BLaER1 (cell line): ENCODE data around the gene SSH2.

Experiments used
- H3K27ac ChIP-seq: shearing (Covaris generic); formaldehyde crosslinking; 2 replicates; pipeline ENCODE4 v1.8.1; 2022
- H3K27me3 ChIP-seq: shearing (Covaris generic); formaldehyde crosslinking; 2 replicates; pipeline ENCODE4 v1.8.1; 2022
- H3K36me3 ChIP-seq: shearing (Covaris generic); formaldehyde crosslinking; 2 replicates; pipeline ENCODE4 v1.8.1; 2022
- H3K4me1 ChIP-seq: shearing (Covaris generic); formaldehyde crosslinking; 2 replicates; pipeline ENCODE4 v1.8.1; 2022
- H3K4me2 ChIP-seq: shearing (Covaris generic); formaldehyde crosslinking; 2 replicates; pipeline ENCODE4 v1.8.1; 2022
- H3K4me3 ChIP-seq: shearing (Covaris generic); formaldehyde crosslinking; 2 replicates; pipeline ENCODE4 v1.8.1; 2022
- H3K9ac ChIP-seq: shearing (Covaris generic); formaldehyde crosslinking; 2 replicates; pipeline ENCODE4 v1.8.1; 2022
- H3K9me3 ChIP-seq: shearing (Covaris generic); formaldehyde crosslinking; 2 replicates; pipeline ENCODE4 v1.8.1; 2022
- H4K20me1 ChIP-seq: shearing (Covaris generic); formaldehyde crosslinking; 2 replicates; pipeline ENCODE4 v1.8.1; 2022
- Cebpa-rat ChIP-seq: shearing (Covaris generic); IDR thresholded peaks from 2 replicates; pipeline ENCODE4 v1.8.1; 2022

The SSH2 gene

DNA sequence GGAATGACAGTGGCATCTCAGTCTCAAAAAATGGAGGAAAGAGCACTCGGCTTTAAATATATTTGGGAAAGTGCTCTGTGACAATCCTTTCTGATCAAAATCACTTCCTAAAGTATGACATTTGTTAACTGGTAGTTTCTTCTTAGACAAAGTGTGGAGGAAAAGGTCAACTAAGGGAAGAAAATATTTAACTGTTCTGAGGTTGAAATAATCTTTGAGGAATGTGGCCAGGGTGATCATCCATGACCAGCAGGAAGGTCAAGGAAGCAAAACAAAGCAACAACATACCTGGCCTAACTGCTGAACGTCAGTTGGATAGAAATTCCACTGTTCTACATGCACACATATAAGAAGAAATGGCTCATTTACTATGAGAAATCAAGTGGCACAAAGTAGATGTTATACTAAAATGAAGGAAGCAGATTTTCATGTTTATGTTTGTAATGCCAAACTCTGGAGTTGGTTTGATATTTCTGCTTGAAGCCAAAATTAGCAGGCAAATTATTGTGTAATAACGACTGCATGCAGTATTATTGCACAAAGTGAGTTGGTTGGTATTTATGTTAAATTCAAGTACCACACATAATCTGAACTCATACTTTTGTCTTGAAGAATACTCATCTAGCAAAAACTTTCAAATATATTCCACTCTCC, 220.0 kb downstream of the SSH2 start:
- peaks cover 66% of the 10 kb centered on the region for H3K4me1 ChIP-seq
- TF ChIP-seq Cebpa-rat: no peak
- H3K4me2 ChIP-seq: peak overlapping the region; percentile 9; the same call in 1 of the 2 replicates
- no peak overlapping the region for H3K4me3 ChIP-seq
- no peaks in the 10 kb centered on the region for H3K9me3 ChIP-seq
- H3K36me3 ChIP-seq: peaks cover 18% of the 10 kb centered on the region
- H3K27me3 ChIP-seq: no peaks in the 10 kb centered on the region
- no peaks in the 10 kb centered on the region for H4K20me1 ChIP-seq
- no peak overlapping the region for H3K9ac ChIP-seq
- H3K27ac ChIP-seq: peak overlapping the region; percentile 18; the same call in 1 of the 2 replicates

- Histone ChIP-seq H3K9me3 (no peaks in the 10 kb centered on the region), H3K4me2 (peak overlapping the region; percentile 77), H3K4me1 (peaks cover 62% of the 10 kb centered on the region), H4K20me1 (no peaks in the 10 kb centered on the region), H3K36me3 (peaks cover 26% of the 10 kb centered on the region), H3K27ac (peak overlapping the region; percentile 93), H3K27me3 (no peaks in the 10 kb centered on the region), H3K9ac (peak overlapping the region; percentile 13; the same call in 1 of the 2 replicates), H3K4me3 (peak overlapping the region; percentile 52)
- TF ChIP-seq Cebpa-rat: no peak
These were observed 222.8 kb downstream of the SSH2 start for GRCh38 chr17:29707212-29707571.

DNA sequence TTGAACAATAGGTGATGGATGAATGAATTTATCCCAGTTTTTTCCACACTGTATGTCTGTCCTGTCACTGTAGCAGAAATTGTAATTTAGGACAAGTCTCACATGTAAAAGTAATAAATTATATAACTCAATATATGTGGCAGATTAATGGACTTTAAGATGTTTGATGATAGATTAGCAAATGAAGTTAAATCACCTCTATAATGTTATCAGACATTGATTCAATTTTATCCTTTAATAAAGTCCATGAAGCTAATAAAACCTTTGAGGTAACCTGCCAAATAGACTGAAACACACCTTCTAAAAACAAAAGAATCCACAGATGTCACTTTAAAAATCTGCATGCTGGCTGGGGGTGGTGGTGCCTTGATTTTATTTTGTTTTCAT, 224.0 kb downstream of the SSH2 start:
- Histone ChIP-seq H4K20me1 (no peaks in the 10 kb centered on the region), H3K27me3 (no peaks in the 10 kb centered on the region), H3K4me3 (peak overlapping the region; percentile 52), H3K4me2 (peak overlapping the region; percentile 77), H3K27ac (peak overlapping the region; percentile 93), H3K9ac (peak overlapping the region; percentile 72), H3K4me1 (peaks cover 55% of the 10 kb centered on the region), H3K9me3 (no peaks in the 10 kb centered on the region), H3K36me3 (peaks cover 30% of the 10 kb centered on the region)
- TF ChIP-seq Cebpa-rat: no peak

DNA sequence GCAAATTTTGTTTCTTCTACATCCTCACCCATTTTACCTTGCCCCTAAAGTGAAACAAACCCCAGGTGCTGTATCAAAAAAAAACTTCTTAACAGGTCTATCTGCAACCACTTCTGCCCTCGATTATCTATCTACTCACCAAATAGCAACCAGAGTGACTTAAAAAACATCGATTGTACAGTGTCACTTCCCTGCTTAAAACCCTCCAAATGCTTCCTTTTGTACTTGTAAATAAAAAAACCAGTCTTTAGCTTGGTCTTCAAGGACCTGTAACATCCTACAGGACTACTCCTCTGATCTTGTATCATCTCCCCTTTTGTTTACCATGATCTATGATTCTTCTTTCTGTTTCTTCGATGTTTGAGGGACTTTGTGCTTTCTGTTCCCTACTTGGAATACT, 224.6 kb downstream of the SSH2 start:
- Histone ChIP-seq H3K27ac (peak overlapping the region; percentile 93), H3K36me3 (peaks cover 36% of the 10 kb centered on the region), H3K4me3 (no peak overlapping the region), H3K9me3 (no peaks in the 10 kb centered on the region), H3K4me2 (peak overlapping the region; percentile 77), H3K9ac (no peak overlapping the region), H3K4me1 (peaks cover 49% of the 10 kb centered on the region), H3K27me3 (no peaks in the 10 kb centered on the region), H4K20me1 (no peaks in the 10 kb centered on the region)
- no peak for TF ChIP-seq Cebpa-rat

- H3K4me1 ChIP-seq: peaks cover 17% of the 10 kb centered on the region
- H3K9ac ChIP-seq: no peak overlapping the region; the same call in 1 of the 2 replicates
- H3K9me3 ChIP-seq: no peaks in the 10 kb centered on the region
- H3K4me3 ChIP-seq: no peak overlapping the region
- peaks cover 89% of the 10 kb centered on the region for H3K36me3 ChIP-seq
- H3K4me2 ChIP-seq: no peak overlapping the region
- peak overlapping the region; percentile 18; the same call in 1 of the 2 replicates for H3K27ac ChIP-seq
- no peak for TF ChIP-seq Cebpa-rat
- no peaks in the 10 kb centered on the region for H3K27me3 ChIP-seq
- no peaks in the 10 kb centered on the region for H4K20me1 ChIP-seq
These were observed 230.7 kb downstream of the SSH2 start for GRCh38 chr17:29699283-29699682.

- no peaks in the 10 kb centered on the region for H4K20me1 ChIP-seq
- H3K4me2 ChIP-seq: no peak overlapping the region
These were observed 231.2 kb downstream of the SSH2 start for GRCh38 chr17:29698837-29699236.

GRCh38 chr17:29698019-29698777, 231.8 kb downstream of the SSH2 start:
- H3K9me3 ChIP-seq: no peaks in the 10 kb centered on the region
- H3K27me3 ChIP-seq: no peaks in the 10 kb centered on the region
- peaks cover 17% of the 10 kb centered on the region for H3K4me1 ChIP-seq
- no peak overlapping the region for H3K9ac ChIP-seq
- H3K36me3 ChIP-seq: peaks cover 91% of the 10 kb centered on the region
- H3K27ac ChIP-seq: no peak overlapping the region
- no peak overlapping the region for H3K4me3 ChIP-seq
- TF ChIP-seq Cebpa-rat: no peak
- no peak overlapping the region for H3K4me2 ChIP-seq
- no peaks in the 10 kb centered on the region for H4K20me1 ChIP-seq

More at GRCh38 chr17:29698837-29699236, 231.2 kb downstream of the SSH2 start:
- H3K9me3 ChIP-seq: no peaks in the 10 kb centered on the region
- H3K9ac ChIP-seq: no peak overlapping the region
- peaks cover 92% of the 10 kb centered on the region for H3K36me3 ChIP-seq
- H3K27ac ChIP-seq: peak overlapping the region; percentile 32; the same call in 1 of the 2 replicates
- peaks cover 17% of the 10 kb centered on the region for H3K4me1 ChIP-seq
- H3K27me3 ChIP-seq: no peaks in the 10 kb centered on the region
- TF ChIP-seq Cebpa-rat: no peak
- H3K4me3 ChIP-seq: no peak overlapping the region

DNA sequence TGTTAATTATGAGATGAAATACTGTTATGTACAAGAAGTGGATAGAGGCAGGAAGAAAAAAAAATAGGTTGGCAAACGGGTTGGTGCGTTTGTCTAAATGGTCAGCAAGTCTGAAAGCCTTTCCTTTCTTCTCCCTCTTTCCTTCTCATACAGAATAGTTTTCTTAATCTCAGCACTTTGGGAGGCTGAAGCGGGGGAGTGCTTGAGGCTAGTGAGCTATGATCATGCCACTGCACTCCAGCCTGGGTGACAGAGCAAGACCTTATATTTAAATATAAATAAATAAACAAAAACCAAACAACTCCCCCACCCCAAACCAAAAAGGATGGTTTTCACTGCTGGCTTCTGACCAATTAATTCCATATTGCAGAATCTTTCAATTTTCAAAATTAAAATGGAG, 232.7 kb downstream of the SSH2 start:
- Histone ChIP-seq H3K4me2 (no peak overlapping the region), H3K4me1 (peaks cover 17% of the 10 kb centered on the region), H3K9me3 (no peaks in the 10 kb centered on the region), H3K27ac (no peak overlapping the region), H3K4me3 (no peak overlapping the region), H3K9ac (no peak overlapping the region), H4K20me1 (no peaks in the 10 kb centered on the region), H3K27me3 (no peaks in the 10 kb centered on the region), H3K36me3 (peaks cover 91% of the 10 kb centered on the region)
- no peak for TF ChIP-seq Cebpa-rat

DNA sequence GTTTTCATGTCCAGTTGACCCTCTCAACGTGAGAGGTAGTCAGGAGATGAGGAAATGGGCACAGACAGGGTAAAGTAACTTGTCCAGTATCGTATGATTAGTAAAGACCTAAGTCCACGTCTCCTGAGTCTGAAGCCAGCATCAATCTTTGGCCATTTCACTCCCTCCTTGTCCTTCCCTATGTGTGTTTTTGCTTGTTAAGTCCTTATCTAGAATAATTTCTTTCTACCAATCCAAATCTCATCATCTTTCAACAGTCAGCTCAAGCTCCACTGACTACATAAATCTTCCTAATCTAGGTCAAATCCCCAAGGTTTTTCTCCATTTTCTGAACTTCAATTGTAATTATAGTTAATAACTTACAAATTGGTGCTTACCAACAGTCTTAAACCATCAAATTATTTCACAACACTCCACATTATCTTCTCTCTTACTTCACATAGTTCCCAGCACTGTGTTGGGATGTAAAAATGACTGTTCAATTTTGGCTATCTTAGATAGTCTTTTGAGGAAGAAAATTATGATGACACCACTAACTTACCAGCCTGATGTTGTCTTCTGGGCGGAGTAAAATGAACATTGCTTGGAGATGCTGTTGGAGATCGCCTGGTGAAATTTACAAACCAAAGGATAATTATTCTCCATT, 235.0 kb downstream of the SSH2 start:
- Histone ChIP-seq H3K4me1 (peaks cover 29% of the 10 kb centered on the region), H3K4me3 (no peak overlapping the region), H3K4me2 (no peak overlapping the region), H3K27me3 (no peaks in the 10 kb centered on the region), H4K20me1 (no peaks in the 10 kb centered on the region), H3K9ac (no peak overlapping the region), H3K9me3 (no peaks in the 10 kb centered on the region), H3K36me3 (peaks cover 78% of the 10 kb centered on the region), H3K27ac (peak overlapping the region; percentile 14; the same call in 1 of the 2 replicates)
- no peak for TF ChIP-seq Cebpa-rat

- H3K36me3 ChIP-seq: peaks cover 78% of the 10 kb centered on the region
- no peak for TF ChIP-seq Cebpa-rat
- H3K4me2 ChIP-seq: no peak overlapping the region
- no peaks in the 10 kb centered on the region for H3K9me3 ChIP-seq
- H3K4me3 ChIP-seq: no peak overlapping the region
- no peak overlapping the region for H3K27ac ChIP-seq
- H3K4me1 ChIP-seq: peaks cover 18% of the 10 kb centered on the region; the same call in 1 of the 2 replicates
- no peaks in the 10 kb centered on the region for H4K20me1 ChIP-seq
- no peak overlapping the region for H3K9ac ChIP-seq
- H3K27me3 ChIP-seq: no peaks in the 10 kb centered on the region
These were observed 236.3 kb downstream of the SSH2 start for GRCh38 chr17:29693751-29694150.
